OCI-LY3 (cell line): Measurements from ENCODE around the gene PRPF40B.

Experiments
- H2AFZ ChIP-seq: fragments of 200-600, 300-600 bp; shearing (Covaris generic); 2 replicates; pipeline ENCODE4 v1.6.0; 2014; ENCODE audit warnings: antibody characterized with exemption, low read depth, low read length
- H3K27ac ChIP-seq: fragments of 200-600, 300-600 bp; sonication (generic); 2 replicates; pipeline ENCODE4 v1.5.1; 2014; ENCODE audit warnings: mild to moderate bottlenecking, low read length, moderate library complexity, mixed read lengths
- H3K27me3 ChIP-seq: fragments of 200-600, 300-600 bp; sonication (generic); 2 replicates; pipeline ENCODE4 v1.6.1; 2014; ENCODE audit warnings: low read depth, low read length, mixed read lengths
- H3K36me3 ChIP-seq: fragments of 200-600, 300-600 bp; sonication (generic); replicated peaks from 2 replicates; pipeline ENCODE3; 2014; ENCODE audit warnings: low read depth, low read length, mixed read lengths
- H3K4me1 ChIP-seq: fragments of 300-600, 200-600 bp; sonication (generic); 2 replicates; pipeline ENCODE4 v1.6.1; 2014; ENCODE audit warnings: low read length, mixed read lengths
- H3K4me2 ChIP-seq: fragments of 200-600, 300-600 bp; sonication (generic); 2 replicates; pipeline ENCODE4 v1.6.1; 2014; ENCODE audit warnings: low read length, mixed read lengths
- H3K4me3 ChIP-seq: fragments of 300-600, 200-600 bp; sonication (generic); 2 replicates; pipeline ENCODE4 v1.5.1; 2014; ENCODE audit warnings: antibody characterized with exemption, mild to moderate bottlenecking, low read length, moderate library complexity
- H3K79me2 ChIP-seq: fragments of 300-600, 200-600 bp; shearing (Covaris generic); 2 replicates; pipeline ENCODE4 v1.6.1; 2014; ENCODE audit warnings: mild to moderate bottlenecking, low read length, mixed read lengths
- H3K9ac ChIP-seq: fragments of 300-600, 200-600 bp; shearing (Covaris generic); 2 replicates; pipeline ENCODE4 v1.6.0; 2014; ENCODE audit warnings: mild to moderate bottlenecking, low read length, moderate library complexity
- H3K9me3 ChIP-seq: fragments of 200-600, 300-600 bp; shearing (Covaris generic); 2 replicates; pipeline ENCODE4 v1.6.1; 2014; ENCODE audit warnings: low read length, mixed read lengths; ENCODE audit not compliant: insufficient read depth
- H4K20me1 ChIP-seq: fragments of 200-600, 300-600 bp; sonication (generic); 2 replicates; pipeline ENCODE4 v1.6.1; 2016; ENCODE audit warnings: low read length, mixed read lengths; ENCODE audit not compliant: insufficient read depth
- CTCF ChIP-seq: fragments of 200-600, 300-600 bp; sonication (generic); IDR thresholded peaks from 2 replicates; pipeline ENCODE4 v1.5.1; 2014; ENCODE audit warnings: antibody characterized with exemption, low read length, low read depth
- EZH2phosphoT487 ChIP-seq: fragments of 200-600 bp; shearing (Covaris generic); IDR thresholded peaks from 2 replicates; pipeline ENCODE4 v1.6.1; 2018; ENCODE audit warnings: antibody characterized with exemption, mixed run types, low read depth

Gene PRPF40B

GRCh38 chr12:49626169-49626835 is 2.9 kb downstream of the PRPF40B start:
- no peak overlapping the region for H3K4me3 ChIP-seq
- H3K27me3 ChIP-seq: peaks cover under 1% of the 10 kb centered on the region; the same call in 1 of the 2 replicates
- H3K4me1 ChIP-seq: peaks cover 18% of the 10 kb centered on the region
- no peak overlapping the region for H3K4me2 ChIP-seq
- no peak overlapping the region for H3K27ac ChIP-seq
- no peaks in the 10 kb centered on the region for H4K20me1 ChIP-seq
- no peaks in the 10 kb centered on the region for H3K79me2 ChIP-seq
- H3K9ac ChIP-seq: no peak overlapping the region
- no peaks in the 10 kb centered on the region for H3K9me3 ChIP-seq
- no peaks in the 10 kb centered on the region for H3K36me3 ChIP-seq
- H2AFZ ChIP-seq: no peak overlapping the region
- TF ChIP-seq EZH2phosphoT487: no peak
- peak; percentile 42 for TF ChIP-seq CTCF

- H3K36me3 ChIP-seq: no peaks in the 10 kb centered on the region
- no peaks in the 10 kb centered on the region for H3K79me2 ChIP-seq
- H3K27ac ChIP-seq: no peak overlapping the region
- peaks cover 12% of the 10 kb centered on the region for H3K4me1 ChIP-seq
- no peaks in the 10 kb centered on the region for H3K9me3 ChIP-seq
- H4K20me1 ChIP-seq: no peaks in the 10 kb centered on the region
- H3K4me3 ChIP-seq: no peak overlapping the region
- no peak overlapping the region for H3K4me2 ChIP-seq
- TF ChIP-seq CTCF: no peak
- no peak for TF ChIP-seq EZH2phosphoT487
- H3K9ac ChIP-seq: no peak overlapping the region
- no peaks in the 10 kb centered on the region for H3K27me3 ChIP-seq
- H2AFZ ChIP-seq: no peak overlapping the region
These were observed 3.5 kb downstream of the PRPF40B start for GRCh38 chr12:49626836-49627235.

- H3K9me3 ChIP-seq: no peaks in the 10 kb centered on the region
- H3K27ac ChIP-seq: no peak overlapping the region
- no peak overlapping the region for H3K4me3 ChIP-seq
- peaks cover 12% of the 10 kb centered on the region for H3K4me1 ChIP-seq
- no peaks in the 10 kb centered on the region for H3K79me2 ChIP-seq
- no peak overlapping the region for H2AFZ ChIP-seq
- H3K36me3 ChIP-seq: no peaks in the 10 kb centered on the region
- H3K27me3 ChIP-seq: no peaks in the 10 kb centered on the region
- TF ChIP-seq CTCF: no peak
- TF ChIP-seq EZH2phosphoT487: no peak
- H3K4me2 ChIP-seq: no peak overlapping the region
- no peak overlapping the region for H3K9ac ChIP-seq
- no peaks in the 10 kb centered on the region for H4K20me1 ChIP-seq
These were observed 4.5 kb downstream of the PRPF40B start for GRCh38 chr12:49627752-49628360.

- TF ChIP-seq CTCF (no peak), EZH2phosphoT487 (no peak)
- H3K27me3 ChIP-seq: no peaks in the 10 kb centered on the region
- H3K9me3 ChIP-seq: no peaks in the 10 kb centered on the region
- no peak overlapping the region for H3K4me2 ChIP-seq
- no peak overlapping the region for H2AFZ ChIP-seq
- no peaks in the 10 kb centered on the region for H3K79me2 ChIP-seq
- H3K27ac ChIP-seq: no peak overlapping the region
- no peaks in the 10 kb centered on the region for H4K20me1 ChIP-seq
- no peaks in the 10 kb centered on the region for H3K36me3 ChIP-seq
- H3K9ac ChIP-seq: no peak overlapping the region
- no peak overlapping the region for H3K4me3 ChIP-seq
- H3K4me1 ChIP-seq: no peaks in the 10 kb centered on the region
These were observed 8.1 kb downstream of the PRPF40B start for GRCh38 chr12:49631336-49631907.
